GM12891 (cell line): ENCODE measurements around the gene PLAAT1. TPM values are rescaled to one million over a fixed set of nuclear protein-coding genes. Genes with fewer than 3 reads are reported as not detected.

Experiments used
- DNase-seq: peaks from one replicate; pipeline ENCODE4 v3.0.0; 2011; ENCODE audit warnings: low spot score; ENCODE audit not compliant: insufficient read length
- FAIRE-seq: peaks from 2 replicates; lab custom pipeline; 2011; peaks lifted over from hg19 to GRCh38; lab: Jason Lieb, UNC
- PAX5 ChIP-seq: IDR thresholded peaks from 2 replicates; pipeline ENCODE4 v1.6.1; 2011; ENCODE audit warnings: low read length, moderate library complexity, mild to moderate bottlenecking; ENCODE audit not compliant: insufficient read depth, severe bottlenecking
- POLR2A ChIP-seq: IDR thresholded peaks from 2 replicates; pipeline ENCODE4 v1.6.1; 2011; ENCODE audit warnings: low read depth, low read length, control low read depth
- POLR2AphosphoS5 ChIP-seq: IDR thresholded peaks from 2 replicates; pipeline ENCODE4 v1.6.1; 2011; ENCODE audit warnings: low read depth, low read length, control low read depth
- POU2F2 ChIP-seq: IDR thresholded peaks from 2 replicates; pipeline ENCODE4 v1.6.1; 2011; ENCODE audit warnings: low read depth, mild to moderate bottlenecking, control low read depth, low read length, moderate library complexity
- SPI1 ChIP-seq: IDR thresholded peaks from 2 replicates; pipeline ENCODE4 v1.6.1; 2011; ENCODE audit warnings: low read depth, low read length, control low read depth
- TAF1 ChIP-seq: IDR thresholded peaks from 2 replicates; pipeline ENCODE4 v1.6.1; 2011; ENCODE audit warnings: low read depth, low read length, control low read depth
- polyA plus RNA-seq: library from polyadenylated mRNA; unstranded; fragments of >200 nt; gene quantifications from one replicate; pipeline ENCODE4 v1.2.1, GENCODE V29; 2012; ENCODE audit warnings: low read depth, missing spikeins, inconsistent platforms; ENCODE audit not compliant: missing spikeins

Gene PLAAT1
- polyA plus RNA-seq: not detected

GRCh38 chr3:193240850-193241706 is at the start of gene PLAAT1:
Gene PLAAT1, plus strand, starts transcription at chr3:193241222. Its CDS starts 14,429 bp downstream, at chr3:193255651.
- FAIRE-seq (no peak), DNase-seq (peak; percentile 25)
- TF ChIP-seq SPI1: no peak
- TF ChIP-seq POLR2A: no peak
- no peak for TF ChIP-seq POLR2AphosphoS5
- no peak for TF ChIP-seq POU2F2
- TF ChIP-seq TAF1: no peak
- TF ChIP-seq PAX5: no peak

- DNase-seq: no peak
- no peak for FAIRE-seq
- TF ChIP-seq TAF1: no peak
- TF ChIP-seq SPI1: no peak
- no peak for TF ChIP-seq POLR2AphosphoS5
- TF ChIP-seq POLR2A: no peak
- TF ChIP-seq POU2F2: no peak
- no peak for TF ChIP-seq PAX5
Observed at GRCh38 chr3:193194371-193194770, 46.7 kb upstream of the PLAAT1 start.

GRCh38 chr3:193196746-193197145 is 44.3 kb upstream of the PLAAT1 start:
- DNase-seq (no peak), FAIRE-seq (no peak)
- no peak for TF ChIP-seq TAF1
- TF ChIP-seq POU2F2: no peak
- no peak for TF ChIP-seq POLR2A
- TF ChIP-seq SPI1: no peak
- no peak for TF ChIP-seq PAX5

- FAIRE-seq: no peak
- DNase-seq: no peak
- TF ChIP-seq SPI1: no peak
Observed at GRCh38 chr3:193207290-193208273, 33.4 kb upstream of the PLAAT1 start.

- TF ChIP-seq POLR2AphosphoS5: no peak
- no peak for TF ChIP-seq PAX5
- no peak for TF ChIP-seq SPI1
- TF ChIP-seq TAF1: no peak
- no peak for TF ChIP-seq POU2F2
- TF ChIP-seq POLR2A: no peak
- no peak for DNase-seq
- FAIRE-seq: no peak
Observed at GRCh38 chr3:193210618-193211017, 30.4 kb upstream of the PLAAT1 start.

- FAIRE-seq: no peak
- no peak for DNase-seq
- TF ChIP-seq PAX5 (no peak), POU2F2 (no peak), POLR2A (no peak), POLR2AphosphoS5 (no peak), TAF1 (no peak), SPI1 (no peak)
Observed at GRCh38 chr3:193211173-193211572, 29.8 kb upstream of the PLAAT1 start.

- DNase-seq (no peak), FAIRE-seq (no peak)
- no peak for TF ChIP-seq SPI1
- TF ChIP-seq TAF1: no peak
- no peak for TF ChIP-seq POU2F2
- TF ChIP-seq POLR2A: no peak
- no peak for TF ChIP-seq PAX5
- no peak for TF ChIP-seq POLR2AphosphoS5
Observed at GRCh38 chr3:193211984-193212383, 29.0 kb upstream of the PLAAT1 start.

GRCh38 chr3:193212844-193213243 is 28.2 kb upstream of the PLAAT1 start:
- FAIRE-seq: no peak
- TF ChIP-seq PAX5 (no peak), TAF1 (no peak), POLR2A (no peak), POLR2AphosphoS5 (no peak), POU2F2 (no peak), SPI1 (no peak)
- DNase-seq: no peak

- TF ChIP-seq POLR2AphosphoS5: no peak
- TF ChIP-seq SPI1: no peak
- no peak for TF ChIP-seq TAF1
- no peak for TF ChIP-seq POLR2A
- TF ChIP-seq POU2F2: no peak
- TF ChIP-seq PAX5: no peak
- DNase-seq (no peak), FAIRE-seq (no peak)
Observed at GRCh38 chr3:193214445-193214844, 26.6 kb upstream of the PLAAT1 start.
